AG04450 (cell line): Measurements from ENCODE around the gene MXD1. TPM values are rescaled to one million over a fixed set of nuclear protein-coding genes. Genes with fewer than 3 reads are reported as not detected.

Experiments used
- CTCF ChIA-PET: fragments of 300-600, 350-600 bp; formaldehyde crosslinking; extraction: SDS; loops from one replicate; lab custom pipeline; 2022; ENCODE audit warnings: antibody characterized with exemption, inconsistent platforms; lab: Charles Lee
- POLR2A ChIA-PET: fragments of 350-600 bp; formaldehyde crosslinking; extraction: SDS; loops from one replicate; lab custom pipeline; 2021; ENCODE audit warnings: antibody characterized with exemption, inconsistent platforms; lab: Yijun Ruan, JAX
- DNase-seq: peaks from one replicate; pipeline ENCODE4 v3.0.0-alpha.2; 2011; ENCODE audit warnings: low read depth, low spot score
- H3K27ac ChIP-seq: one replicate; pipeline ENCODE4 v1.5.1; 2012; ENCODE audit warnings: low read depth, low read length, control low read depth
- H3K27me3 ChIP-seq: one replicate; pipeline ENCODE4 v1.6.0; 2012; ENCODE audit warnings: low read length; ENCODE audit not compliant: control insufficient read depth, insufficient read depth
- H3K4me3 ChIP-seq: 2 replicates; pipeline ENCODE4 v1.5.1; 2011; ENCODE audit warnings: mild to moderate bottlenecking, low read depth, low read length, control low read depth
- H3K9me3 ChIP-seq: 2 replicates; pipeline ENCODE4 v1.5.1; 2012; ENCODE audit warnings: low read length; ENCODE audit not compliant: control insufficient read depth, insufficient read depth
- CTCF ChIP-seq: IDR thresholded peaks from 2 replicates; pipeline ENCODE4 v1.5.1; 2011; ENCODE audit warnings: low read depth, low read length, control low read depth, inconsistent platforms
- polyA plus RNA-seq: library from polyadenylated mRNA; depleted of rRNA; stranded (reverse); fragments of >200 nt; gene quantifications from 2 replicates; pipeline ENCODE4 v1.2.3, GENCODE V29; 2011

MXD1 gene
- polyA plus RNA-seq, 1 experiment: 9.8 TPM

GRCh38 chr2:69945941-69946340 is 31.0 kb downstream of the MXD1 start:
- Histone ChIP-seq H3K27me3 (no peaks in the 10 kb centered on the region), H3K9me3 (no peaks in the 10 kb centered on the region), H3K4me3 (no peak overlapping the region), H3K27ac (no peak overlapping the region)
- CTCF ChIA-PET: interaction anchor here (1.7 kb wide), 1 partner anchor 124 kb away, joined by 6 read pairs; no protein-coding TSS in a partner anchor
- no peak for TF ChIP-seq CTCF
- DNase-seq: no peak
- POLR2A ChIA-PET: interaction anchor here (1.0 kb wide), 2 partner anchors 12 to 32 kb away, joined by 3 read pairs; no protein-coding TSS in a partner anchor

- DNase-seq: no peak
- no peak for TF ChIP-seq CTCF
- Histone ChIP-seq H3K9me3 (no peaks in the 10 kb centered on the region), H3K4me3 (no peak overlapping the region), H3K27ac (no peak overlapping the region), H3K27me3 (no peaks in the 10 kb centered on the region)
- POLR2A ChIA-PET: interaction anchor here (1.0 kb wide), 2 partner anchors 12 to 32 kb away, joined by 3 read pairs; no protein-coding TSS in a partner anchor
- CTCF ChIA-PET: interaction anchor here (1.7 kb wide), 1 partner anchor 124 kb away, joined by 6 read pairs; no protein-coding TSS in a partner anchor
Observed at GRCh38 chr2:69946351-69947324, 31.7 kb downstream of the MXD1 start.

- CTCF ChIA-PET: interaction anchor here (0.7 to 1.7 kb wide), 2 partner anchors 123 to 277 kb away, joined by 3 to 6 read pairs; no protein-coding TSS in a partner anchor
- no peak for DNase-seq
Observed at GRCh38 chr2:69947325-69947931, 32.5 kb downstream of the MXD1 start.

More at GRCh38 chr2:69947325-69947931, 32.5 kb downstream of the MXD1 start:
- TF ChIP-seq CTCF: no peak
- Histone ChIP-seq H3K9me3 (no peaks in the 10 kb centered on the region), H3K27ac (no peak overlapping the region), H3K27me3 (no peaks in the 10 kb centered on the region), H3K4me3 (no peak overlapping the region)
- POLR2A ChIA-PET: interaction anchor here (0.6 kb wide), 2 partner anchors 9 to 54 kb away, joined by 3 to 4 read pairs; no protein-coding TSS in a partner anchor
